HG02759 (cell line): ENCODE measurements around the gene CACNA2D3.
"Not testable (repeated sequence)": the region's sequence is repeated elsewhere in the genome, so short reads cannot be mapped to it uniquely, and the experiment has no call there.

ENCODE experiments used
- ATAC-seq: cut with Tn5 transposase; IDR thresholded peaks from one replicate; pipeline ENCODE4 v1.9.1; 2021; ENCODE audit warnings: mild to moderate bottlenecking, moderate library complexity; ENCODE audit not compliant: unreplicated experiment

CACNA2D3 gene

DNA sequence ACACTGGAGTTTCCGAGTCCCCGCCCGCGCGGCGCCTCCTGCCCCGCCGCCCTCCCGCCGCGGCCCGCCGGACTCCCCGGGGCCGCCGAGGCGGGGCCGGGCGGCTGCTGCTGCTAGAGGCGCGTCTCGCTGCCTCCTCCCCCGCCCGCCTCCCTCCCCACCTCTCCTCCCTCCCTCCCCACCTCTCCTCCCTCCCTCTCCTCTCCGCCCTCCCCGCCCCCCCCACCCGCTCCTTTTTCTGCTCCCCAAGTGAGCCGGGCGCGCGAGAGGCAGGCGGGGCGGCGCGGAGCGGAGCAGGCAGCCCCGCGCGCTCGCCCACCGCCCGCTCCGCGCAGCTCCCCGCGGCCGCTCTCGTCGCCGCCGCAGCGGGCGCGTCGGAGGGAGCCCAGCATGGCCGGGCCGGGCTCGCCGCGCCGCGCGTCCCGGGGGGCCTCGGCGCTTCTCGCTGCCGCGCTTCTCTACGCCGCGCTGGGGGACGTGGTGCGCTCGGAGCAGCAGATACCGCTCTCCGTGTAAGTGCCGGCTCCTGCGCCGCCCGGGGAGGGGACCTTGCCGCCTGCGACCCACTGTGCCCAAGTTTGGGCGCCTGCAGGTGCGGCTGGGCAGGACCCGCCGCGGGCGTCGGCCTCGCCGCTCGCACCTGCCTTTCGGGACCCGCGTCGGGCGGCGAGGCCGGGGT is at the start of gene CACNA2D3:
CACNA2D3 (plus strand) TSS at position 229 of the 679 bp plus-strand sequence.
- no peak for ATAC-seq

DNA sequence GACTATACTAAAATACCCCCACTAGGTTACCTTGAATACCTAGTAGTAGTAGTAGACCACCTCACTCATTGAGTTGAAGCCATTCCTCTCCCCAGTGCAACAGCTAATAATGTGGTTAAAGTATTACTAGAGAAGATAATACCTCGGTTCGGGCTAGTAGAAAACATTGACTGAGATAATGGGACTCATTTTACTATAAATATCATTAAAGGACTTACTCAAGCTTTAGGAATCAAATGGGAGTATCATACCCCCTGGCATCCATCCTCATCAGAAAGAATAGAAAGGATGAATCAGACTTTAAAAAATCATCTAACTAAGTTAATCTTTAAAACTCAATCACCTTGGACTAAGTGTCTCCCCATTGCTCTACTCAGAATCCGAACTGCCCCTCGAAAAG is 49.0 kb upstream of the CACNA2D3 start:
- no peak for ATAC-seq

DNA sequence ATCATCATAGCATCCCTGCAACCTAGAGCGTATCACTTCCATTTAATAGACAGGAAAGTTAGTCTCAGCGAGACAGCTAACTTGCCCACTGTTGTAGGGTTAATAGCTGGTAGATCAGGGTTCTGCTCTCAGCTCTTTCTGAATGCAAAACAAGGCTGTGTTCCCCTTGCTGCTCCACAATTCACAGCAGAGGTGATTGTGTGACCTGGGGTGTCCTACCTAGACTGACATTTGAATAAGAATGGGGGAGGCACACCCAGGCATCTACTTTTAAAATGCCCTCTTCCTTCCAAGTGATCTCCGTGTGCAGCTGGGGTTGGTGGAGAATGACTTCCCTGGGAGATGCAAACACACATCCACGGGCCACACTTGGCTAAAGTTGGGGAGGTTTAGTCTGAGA is 43.0 kb upstream of the CACNA2D3 start:
- ATAC-seq: no peak

DNA sequence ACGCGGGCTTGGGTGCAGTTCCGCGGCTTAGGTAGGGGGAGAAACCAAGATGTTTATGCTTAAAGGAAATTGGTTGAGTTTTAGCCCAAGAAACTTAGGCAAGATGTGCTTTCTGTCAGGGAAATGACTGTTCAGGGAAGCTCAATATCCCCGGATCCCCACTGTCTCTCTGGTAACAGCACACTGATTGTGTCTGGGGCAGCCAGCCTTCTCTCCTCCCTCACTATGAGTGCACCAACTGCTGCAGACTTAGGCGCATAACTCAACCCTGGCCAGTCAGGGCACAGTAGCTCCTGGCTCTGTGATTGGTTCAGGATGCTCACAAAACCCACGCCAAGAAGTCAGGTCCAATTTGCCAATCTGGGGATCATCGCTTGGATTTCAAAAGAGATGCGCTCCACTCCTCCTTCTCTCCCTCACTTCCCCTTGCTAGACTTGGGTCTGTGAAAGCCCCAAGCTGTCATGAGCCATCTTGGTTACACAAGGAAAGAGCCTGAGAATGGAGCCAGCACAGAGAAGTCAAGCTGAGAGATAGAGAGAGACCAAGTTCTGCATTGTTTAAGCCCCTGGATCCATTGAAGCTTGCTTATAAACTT is 42.5 kb upstream of the CACNA2D3 start:
- ATAC-seq: no peak

DNA sequence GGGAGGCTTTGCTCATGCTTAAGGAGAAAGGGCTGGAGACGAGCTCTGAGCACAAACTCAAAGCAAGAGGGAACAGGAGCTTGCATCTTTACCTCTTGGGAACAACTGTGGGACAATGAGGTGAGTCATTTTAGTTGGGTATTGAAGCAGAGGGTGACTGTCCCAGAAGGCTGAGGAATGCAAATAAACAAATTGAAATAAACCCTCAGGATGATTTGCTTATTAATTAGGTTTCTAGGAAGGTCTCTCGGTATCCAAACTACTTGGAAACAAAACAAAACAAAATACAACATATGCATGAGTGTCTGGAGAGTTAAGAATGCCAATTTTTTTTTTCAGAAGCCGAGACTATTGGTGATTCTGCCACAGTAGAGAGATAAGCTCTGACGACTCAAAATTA is 38.4 kb upstream of the CACNA2D3 start:
- no peak for ATAC-seq

DNA sequence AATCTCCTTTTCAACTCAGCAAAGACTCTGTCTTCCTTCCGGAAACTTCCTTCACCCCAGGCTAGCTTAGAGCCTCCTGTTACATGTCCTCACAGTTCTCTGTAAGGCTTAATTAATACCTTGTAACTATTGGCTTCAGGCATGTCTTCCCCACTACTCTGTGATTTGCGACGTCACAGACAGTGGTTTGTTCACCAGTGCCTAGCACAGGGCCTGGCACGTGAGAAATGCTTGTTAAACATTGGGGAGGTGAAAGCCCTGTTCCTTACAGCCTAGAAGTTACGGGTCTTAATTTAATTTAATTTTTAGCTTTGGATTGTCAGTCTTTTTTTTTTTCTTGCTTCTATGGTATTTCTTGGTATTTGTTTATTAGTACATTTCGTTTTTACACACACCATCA is 36.4 kb upstream of the CACNA2D3 start:
- ATAC-seq: no peak

DNA sequence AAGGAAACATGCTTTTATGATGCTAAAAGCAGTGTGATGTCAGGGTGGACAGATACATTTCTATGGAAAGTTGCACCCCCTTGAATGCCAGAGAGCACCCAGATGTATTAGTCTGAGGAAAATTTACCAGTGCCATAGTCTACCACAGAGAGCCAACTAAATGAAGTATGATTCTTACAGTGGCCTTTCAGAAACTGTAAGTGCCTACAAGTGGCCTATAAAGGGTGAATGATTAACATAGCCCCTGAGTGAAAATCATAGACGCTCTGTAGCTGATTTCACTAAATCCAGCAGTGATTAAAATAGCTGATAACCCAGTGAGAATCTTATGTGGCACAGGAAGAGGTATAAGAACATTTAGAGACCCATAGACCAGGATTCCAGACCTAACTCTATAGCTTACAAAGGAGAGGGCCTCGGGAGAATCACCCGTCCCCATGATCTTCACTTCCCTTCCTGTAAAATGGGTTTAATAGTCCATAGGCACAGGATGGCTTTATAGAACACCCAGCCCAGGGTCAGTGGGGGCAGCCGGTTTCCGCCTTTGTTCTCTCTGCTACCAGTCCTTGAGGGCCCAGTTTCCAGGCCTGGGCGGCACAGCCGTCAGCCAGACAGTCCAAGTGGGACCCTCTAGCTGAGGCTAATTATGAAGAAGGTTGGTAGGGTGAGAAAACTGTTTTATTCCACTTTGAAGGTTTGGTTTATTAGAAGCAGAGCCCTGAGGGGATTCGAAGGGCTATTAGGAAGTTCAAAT is 35.5 kb upstream of the CACNA2D3 start:
- no peak for ATAC-seq

DNA sequence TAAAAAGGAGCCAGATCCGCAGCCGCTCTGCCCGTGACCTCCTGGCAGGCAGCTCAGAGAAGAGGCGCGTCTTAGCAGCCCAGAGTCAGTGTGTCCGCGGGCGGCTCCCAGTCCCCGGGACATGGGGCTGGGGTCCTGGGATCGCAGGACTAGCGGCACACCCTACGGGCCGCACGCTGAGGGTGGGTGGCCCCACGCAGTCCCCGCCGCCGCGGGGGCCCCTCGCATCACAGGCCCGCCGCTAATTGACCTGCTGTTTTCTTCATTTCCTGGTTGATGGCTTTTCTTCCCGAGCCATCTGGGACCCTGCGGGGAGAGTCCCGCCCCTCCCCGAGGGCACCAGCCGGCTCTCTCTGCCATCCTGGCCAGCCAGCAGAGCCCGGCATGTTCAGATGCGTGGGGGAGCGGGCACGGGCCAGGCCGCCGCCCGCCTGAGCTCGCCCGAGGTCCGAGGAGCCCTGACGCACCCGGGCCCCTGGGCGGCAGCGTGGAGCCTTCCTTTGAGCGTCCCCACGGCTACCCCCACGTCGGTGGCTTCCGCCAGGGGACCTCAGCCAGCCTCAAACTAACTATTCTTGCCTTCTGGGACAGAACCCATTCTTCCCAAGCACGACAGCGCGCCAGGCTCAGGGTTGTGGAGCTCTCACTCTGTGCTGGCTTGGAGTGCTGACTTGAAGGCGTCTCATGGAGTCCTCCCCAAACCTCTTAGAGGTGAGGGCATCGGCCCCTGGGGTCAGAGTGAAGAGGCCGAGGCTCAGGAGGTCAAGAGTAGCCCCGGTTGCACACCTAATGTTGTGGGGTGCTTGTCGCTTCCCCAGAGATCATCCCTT is 34.6 kb upstream of the CACNA2D3 start:
- no peak for ATAC-seq

DNA sequence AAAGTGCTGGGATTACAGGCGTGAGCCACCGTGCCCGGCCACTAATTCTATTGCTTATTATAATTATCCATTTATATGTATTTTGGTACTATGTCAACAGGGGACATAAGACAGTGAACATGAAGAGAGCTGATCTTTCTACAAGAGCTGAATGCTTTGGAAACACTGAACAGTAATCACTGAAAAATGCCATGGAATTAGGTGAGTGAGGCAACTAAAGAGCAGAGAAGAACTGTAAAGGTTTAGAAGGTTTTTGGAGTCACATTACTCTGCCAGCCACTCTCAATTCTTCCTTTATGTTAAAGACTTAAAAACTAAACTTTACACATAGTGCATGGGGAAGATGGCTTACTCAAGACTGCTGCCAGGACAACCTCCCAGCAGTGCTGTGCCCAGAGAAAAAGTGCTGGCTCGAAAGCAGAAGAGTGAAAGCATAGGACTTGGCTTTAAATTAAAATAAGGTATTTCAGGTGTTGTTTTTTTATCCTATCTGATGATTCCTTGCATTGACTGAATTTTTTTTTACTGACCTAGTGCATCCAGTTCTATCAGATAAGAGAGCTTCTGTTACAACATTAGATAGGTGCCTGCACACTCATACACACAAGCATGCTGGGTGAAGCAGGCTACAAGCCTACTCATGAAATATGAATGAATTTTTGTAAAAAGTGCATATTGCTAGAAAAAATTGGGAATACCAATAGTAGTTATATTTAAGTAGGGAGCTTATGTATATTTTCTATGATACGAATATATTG is 28.7 kb upstream of the CACNA2D3 start:
- no peak for ATAC-seq

DNA sequence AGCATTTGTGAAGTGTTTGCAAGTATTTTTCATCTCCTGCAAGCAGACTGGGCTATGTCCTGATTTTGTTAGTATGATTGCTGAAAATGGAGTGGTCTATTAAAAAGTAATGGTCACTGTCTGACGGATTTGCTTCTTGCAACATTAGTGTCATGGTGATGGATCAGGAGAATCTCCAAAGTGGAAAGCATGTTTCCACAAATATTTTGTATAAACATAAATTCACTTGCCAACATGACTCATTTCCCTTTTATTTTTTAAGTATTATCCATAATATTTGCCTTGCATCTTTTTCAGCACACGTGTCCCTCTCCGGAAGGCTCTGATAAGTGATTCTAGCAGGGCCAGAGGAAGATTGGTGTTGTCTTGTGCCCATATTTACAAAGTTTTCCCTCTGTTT is 27.4 kb upstream of the CACNA2D3 start:
- no peak for ATAC-seq

DNA sequence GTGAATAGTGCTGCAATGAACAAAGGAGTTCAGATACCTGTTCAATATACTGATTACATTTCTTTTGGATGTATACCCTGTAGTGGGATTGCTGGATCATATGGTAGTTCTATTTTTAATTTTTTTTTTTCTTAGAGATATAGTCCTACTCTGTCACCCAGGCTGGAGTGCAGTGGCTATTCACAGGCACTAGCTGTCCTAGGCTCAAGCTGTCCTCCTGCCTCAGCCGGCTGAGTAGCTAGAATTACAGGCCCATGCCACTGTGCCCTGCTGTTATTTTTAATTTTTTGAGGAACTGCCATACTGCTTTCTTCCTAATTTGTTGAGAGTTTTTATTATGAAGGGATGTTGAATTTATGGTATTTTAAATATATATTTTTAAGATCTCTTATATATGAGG is 23.0 kb upstream of the CACNA2D3 start:
- no peak for ATAC-seq

DNA sequence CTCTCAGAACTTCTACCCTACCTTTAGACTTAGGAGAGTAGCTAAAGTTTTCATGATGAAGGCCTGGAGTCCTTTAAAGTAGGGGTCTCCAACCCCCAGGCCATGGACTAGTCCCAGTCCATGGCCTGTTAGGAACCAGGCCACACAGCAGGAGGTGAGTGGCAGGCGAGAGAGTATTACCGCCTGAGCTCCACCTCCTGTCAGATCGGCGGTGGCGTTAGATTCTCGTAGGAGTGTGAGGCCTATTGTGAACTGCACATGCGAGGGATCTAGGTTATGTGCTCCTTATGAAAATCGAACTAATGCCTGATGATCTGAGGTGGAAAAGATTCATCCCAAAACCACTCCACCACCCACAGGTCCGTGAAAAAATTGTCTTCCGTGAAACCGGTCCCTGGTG is 18.3 kb upstream of the CACNA2D3 start:
- no peak for ATAC-seq

DNA sequence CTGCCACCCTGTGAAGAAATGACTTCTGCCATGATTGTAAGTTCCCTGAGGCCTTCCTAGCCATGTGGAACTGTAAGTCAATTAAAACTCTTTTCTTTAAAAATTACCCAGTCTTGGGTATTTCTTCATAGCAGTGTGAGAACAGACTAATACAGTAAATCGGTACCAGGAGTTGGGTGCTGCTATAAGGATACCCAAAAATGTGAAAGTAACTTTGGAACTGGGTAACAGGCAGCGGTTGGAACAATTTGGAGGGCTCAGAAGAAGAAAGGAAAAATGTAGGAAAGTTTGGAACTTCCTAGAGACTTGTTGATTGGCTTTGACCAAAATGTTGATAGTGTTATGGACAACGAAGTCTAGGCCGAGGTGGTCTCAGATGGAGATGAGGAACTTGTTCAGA is 6.2 kb upstream of the CACNA2D3 start:
- not testable (repeated sequence) for ATAC-seq

DNA sequence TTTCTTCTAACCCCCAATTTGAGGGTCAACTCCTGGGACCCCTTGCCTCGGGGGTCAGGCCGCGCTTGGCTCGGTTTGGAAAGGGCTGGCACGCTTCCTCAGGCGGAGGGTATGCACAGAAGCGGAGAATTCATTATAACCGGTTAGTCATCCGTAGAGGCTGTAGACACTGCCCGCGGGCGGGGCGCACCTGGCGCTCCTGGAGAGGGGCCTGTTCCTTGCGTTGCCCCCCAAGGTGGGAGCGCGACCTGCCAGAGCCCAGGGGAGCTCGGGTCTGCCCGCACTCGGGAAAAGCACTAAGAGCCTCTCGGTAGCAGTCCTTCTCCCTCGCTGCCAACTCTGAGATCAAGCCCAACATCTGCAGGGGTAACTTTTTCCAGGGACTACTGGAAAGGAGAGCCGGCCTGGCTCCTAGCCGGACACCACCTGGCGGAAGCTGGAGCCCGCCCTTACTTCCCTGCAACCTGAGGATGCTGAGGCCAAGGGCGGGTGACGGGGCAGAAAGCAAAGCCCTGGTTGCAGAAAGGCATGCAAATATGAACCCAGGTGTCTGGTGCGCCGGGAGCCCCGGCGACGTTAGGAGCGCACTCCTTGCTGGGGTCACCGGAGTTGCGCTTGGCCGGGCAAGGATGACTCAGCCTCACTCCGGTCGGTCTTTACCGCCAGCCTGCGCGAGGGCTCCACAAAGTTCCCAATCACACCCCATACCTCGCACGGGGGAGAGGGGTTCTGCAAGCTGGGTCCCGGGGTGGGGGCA is 1.5 kb upstream of the CACNA2D3 start:
- peak; percentile 88 for ATAC-seq

DNA sequence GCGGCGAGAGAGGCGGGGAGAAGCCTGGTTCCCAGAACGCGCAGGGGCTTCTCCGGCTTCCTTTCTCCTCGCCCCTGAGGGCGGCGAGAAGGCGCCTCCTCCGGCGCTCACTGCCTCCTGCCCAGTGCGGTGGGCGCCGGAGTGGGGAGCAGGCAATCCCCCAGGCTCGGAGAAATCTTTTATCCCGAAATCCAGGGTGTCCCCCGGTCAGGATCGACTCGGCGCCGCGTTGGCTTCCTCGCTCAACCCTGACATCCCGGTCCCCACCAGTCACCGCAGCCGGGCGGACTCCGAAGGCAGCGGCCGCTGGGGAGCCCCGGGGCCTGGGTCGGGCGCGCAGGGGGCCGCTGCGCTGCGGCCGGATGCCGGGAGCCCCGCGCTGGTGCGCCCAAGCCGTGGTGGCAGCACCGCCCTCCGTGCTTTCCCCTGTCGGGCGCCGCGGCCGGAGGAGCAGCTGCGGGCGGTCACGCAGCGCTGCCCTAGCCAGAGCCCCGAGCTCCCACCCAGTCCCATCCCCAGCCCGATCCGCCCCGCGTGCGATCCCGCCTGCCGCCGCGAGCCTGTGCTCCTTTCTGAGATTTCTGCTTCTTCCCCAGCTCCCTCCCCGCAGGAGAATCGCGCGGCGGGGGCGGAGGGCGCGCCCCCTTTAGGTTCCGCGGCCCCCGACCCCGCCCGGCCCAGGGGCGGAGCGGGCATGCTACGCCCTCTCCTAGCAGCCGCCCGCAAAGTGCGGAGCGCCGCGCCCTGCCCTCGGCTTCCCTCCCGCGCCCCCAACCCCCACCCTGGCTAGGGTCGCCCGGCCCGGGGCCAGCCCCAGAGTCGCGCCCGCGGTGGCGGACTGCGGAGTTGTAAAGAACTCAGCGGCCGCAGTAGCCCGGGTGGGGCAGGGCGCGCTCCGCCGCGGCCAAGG is 683 bp upstream of the CACNA2D3 start:
- ATAC-seq: peak; percentile 34

DNA sequence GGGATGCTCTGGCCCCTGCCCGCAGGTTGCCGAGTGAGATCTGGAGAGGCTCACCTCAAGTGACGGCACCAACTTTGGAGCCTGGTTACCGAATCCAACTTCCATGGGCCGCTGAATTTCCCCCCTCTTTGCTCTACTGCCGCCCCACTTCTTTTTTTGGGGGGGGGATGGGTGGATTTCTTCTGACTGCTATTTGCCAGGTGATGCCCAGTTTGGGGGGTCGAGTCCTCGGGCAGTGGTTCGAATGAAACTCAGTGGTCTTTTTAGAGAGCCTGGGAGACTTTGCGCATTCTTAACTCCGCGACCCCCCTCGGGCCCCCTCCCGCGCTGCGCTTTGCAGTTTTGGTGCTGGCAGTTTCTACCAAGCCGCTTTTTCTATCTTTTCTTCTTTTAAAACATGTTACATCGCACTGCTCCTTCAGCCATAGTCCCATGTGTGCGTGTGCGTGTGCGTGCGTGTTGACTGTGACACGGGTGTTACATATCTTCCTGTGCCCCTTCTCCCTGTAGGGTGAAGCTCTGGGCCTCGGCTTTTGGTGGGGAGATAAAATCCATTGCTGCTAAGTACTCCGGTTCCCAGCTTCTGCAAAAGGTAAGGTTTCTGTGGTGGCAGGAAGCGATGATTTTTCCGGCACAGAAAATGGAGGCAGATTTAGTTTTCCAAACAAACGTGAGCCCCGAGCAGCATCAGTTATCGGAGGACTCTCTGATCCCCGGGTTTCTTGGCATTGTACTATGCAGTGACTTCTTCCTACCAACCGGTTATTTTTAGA is 837 bp downstream of the CACNA2D3 start:
- no peak for ATAC-seq

DNA sequence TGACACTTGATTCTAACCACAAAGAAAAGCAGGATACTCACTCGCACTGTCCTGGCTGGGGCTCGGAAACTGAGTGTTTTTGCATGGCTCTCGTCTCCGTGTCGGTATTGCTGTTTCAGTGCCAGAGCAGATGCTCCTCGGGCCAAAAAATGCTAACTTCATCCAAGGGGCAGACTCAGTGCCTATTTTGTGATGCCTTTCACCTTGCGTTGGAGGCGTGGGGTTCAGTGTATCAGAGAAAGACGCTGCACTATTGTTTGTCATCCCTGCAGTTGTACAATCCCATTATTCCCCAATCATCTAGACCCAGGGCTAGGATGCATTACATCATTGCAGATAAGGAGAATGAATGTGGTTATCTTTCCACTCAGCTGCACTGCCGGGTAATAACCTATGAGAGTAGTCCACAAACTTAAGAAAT is 1.4 kb downstream of the CACNA2D3 start:
- ATAC-seq: no peak

DNA sequence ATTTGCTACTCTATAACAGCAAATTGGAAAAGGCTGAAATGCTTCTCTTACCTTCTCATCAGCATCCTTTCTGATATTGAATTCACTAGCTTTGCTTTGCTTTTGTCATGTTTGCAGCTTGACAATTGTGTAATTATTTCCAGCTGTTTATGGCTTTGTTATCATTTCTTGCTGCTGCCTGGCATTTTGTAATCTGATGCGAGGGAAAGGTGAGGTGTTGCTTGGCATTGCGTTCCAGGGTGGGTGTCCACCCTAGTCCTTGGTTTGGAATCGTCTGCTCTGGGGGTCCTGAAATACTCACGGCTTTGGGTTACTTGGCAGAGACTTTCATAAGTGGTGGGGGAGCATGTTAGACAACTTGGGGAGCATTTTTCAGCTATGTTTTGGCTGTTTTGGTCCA is 2.9 kb downstream of the CACNA2D3 start:
- no peak for ATAC-seq
